CD4-positive, alpha-beta T cell (primary cell): ENCODE data around the gene TTLL8. TPM values are rescaled to one million over a fixed set of nuclear protein-coding genes. Genes with fewer than 3 reads are reported as not detected.
A peak's percentile ranks its signal among the peaks of the same experiment; 100 is the strongest.

Source experiments
- ATAC-seq: fragments of 200-7000 bp; cut with Tn5 transposase; one replicate; pipeline ENCODE4 v1.10.0; 2022; ENCODE audit warnings: mild to moderate bottlenecking; ENCODE audit not compliant: poor library complexity
- CTCF ChIA-PET: fragments of 350-600 bp; sonication (Branson Sonifier 250); formaldehyde crosslinking; loops from one replicate; lab custom pipeline; 2021; ENCODE audit warnings: antibody characterized with exemption, inconsistent platforms; lab: Charles Lee
- POLR2A ChIA-PET: fragments of 350-600 bp; sonication (Branson Sonifier 250); formaldehyde crosslinking; loops from one replicate; lab custom pipeline; 2021; ENCODE audit warnings: antibody characterized with exemption, inconsistent platforms; lab: Charles Lee
- DNase-seq, 14 experiments: peaks; one replicate each; pipeline ENCODE4 v3.0.0-alpha.2; 2013 to 2020; ENCODE audit warnings: mixed read lengths in 2 of 14
- H3K27ac ChIP-seq, 2 donors: one replicate each; pipeline versions ENCODE4 v1.5.1 to v1.7.0; 2013; ENCODE audit warnings: low read length in 2 of 2, low read depth in 1 of 2, mild to moderate bottlenecking in 1 of 2
- H3K27me3 ChIP-seq, 2 experiments: 1 replicate in 1 of 2; 2 replicates in 1 of 2; pipeline versions ENCODE4 v1.6.1 to v1.7.0; 2013; ENCODE audit warnings: low read length in 2 of 2, control low read depth in 1 of 2, mild to moderate bottlenecking in 1 of 2, moderate library complexity in 1 of 2; ENCODE audit not compliant: insufficient read depth in 2 of 2, control insufficient read depth in 1 of 2
- H3K36me3 ChIP-seq: one replicate; pipeline ENCODE4 v1.6.1; 2013; ENCODE audit warnings: low read length, control low read depth; ENCODE audit not compliant: insufficient read depth
- H3K4me1 ChIP-seq: one replicate; pipeline ENCODE4 v1.6.1; 2013; ENCODE audit warnings: low read length, control low read depth; ENCODE audit not compliant: insufficient read depth
- H3K4me3 ChIP-seq: one replicate; pipeline ENCODE4 v1.5.1; 2013; ENCODE audit warnings: mild to moderate bottlenecking, low read length, moderate library complexity
- H3K9me3 ChIP-seq, 2 experiments: 1 replicate in 1 of 2; 2 replicates in 1 of 2; pipeline versions ENCODE4 v1.6.1 to v1.7.0; 2013; ENCODE audit warnings: low read length in 2 of 2, mild to moderate bottlenecking in 2 of 2, control low read depth in 1 of 2, moderate library complexity in 1 of 2; ENCODE audit not compliant: control insufficient read depth in 1 of 2, insufficient read depth in 1 of 2
- H3K27ac Mint-ChIP-seq: one replicate; pipeline ENCODE4 v1.8.0; 2020; ENCODE audit warnings: mixed read lengths
- H3K27me3 Mint-ChIP-seq: one replicate; pipeline ENCODE4 v1.8.0; 2021; ENCODE audit warnings: mixed read lengths
- H3K36me3 Mint-ChIP-seq: one replicate; pipeline ENCODE4 v1.8.0; 2021; ENCODE audit warnings: low read depth, mixed read lengths
- H3K4me1 Mint-ChIP-seq: one replicate; pipeline ENCODE4 v1.8.0; 2021; ENCODE audit warnings: low read depth, mixed read lengths
- H3K4me3 Mint-ChIP-seq: one replicate; pipeline ENCODE4 v1.8.0; 2020; ENCODE audit warnings: mild to moderate bottlenecking, mixed read lengths
- H3K9me3 Mint-ChIP-seq: one replicate; pipeline ENCODE4 v1.8.0; 2020; ENCODE audit warnings: mixed read lengths
- intact Hi-C, 2 experiments: fragments of 100-400 bp; cut with DNase I in 1 of 2; cut with micrococcal nuclease in 1 of 2; formaldehyde crosslinking; loops; one replicate each; pipeline versions ENCODE4 v1.15.1 to v1.9.0; 2023 to 2025; cut with DNase I, micrococcal nuclease
- total RNA-seq, 174 experiments: library from RNA in 2 of 174; stranded (reverse) in 2 of 174; gene quantifications; one replicate each; pipeline ENCODE4 v1.2.3 and lab custom pipeline; 2021 to 2026
- TF ChIP-seq, protein P1 (sequence below): fragments of 200-600 bp; IDR thresholded peaks from one replicate; pipeline ENCODE4 v1.8.0; 2022; ENCODE audit warnings: antibody characterized with exemption, mild to moderate bottlenecking

TTLL8 gene
- total RNA-seq, 2 experiments from 2014 or later = not detected

- H3K36me3 ChIP-seq = peaks cover 2% of the 10 kb centered on the region
- H3K27ac ChIP-seq = no peak overlapping the region
- peak in 4 of 14 experiments; percentile 2 to 44 (median 29) for DNase-seq
- intact Hi-C loops = loop anchor here (2.0 kb wide), 1 partner anchor 33 kb away; no protein-coding TSS in a partner anchor
- CTCF ChIA-PET = no interaction called here
- ATAC-seq = no peak
- Mint-ChIP-seq H3K36me3 (peaks cover 16% of the 10 kb centered on the region), H3K27me3 (no peaks in the 10 kb centered on the region), H3K4me1 (peaks cover 25% of the 10 kb centered on the region), H3K4me3 (peak overlapping the region; percentile 87), H3K9me3 (no peaks in the 10 kb centered on the region), H3K27ac (peak overlapping the region; percentile 83)
- H3K27me3 ChIP-seq = no peaks in the 10 kb centered on the region
- POLR2A ChIA-PET = interaction anchor here (1.5 to 2.7 kb wide), 2 partner anchors 8 to 9 kb away, joined by 9 to 19 read pairs; partner anchors contain the start of gene PIM3
- no peak overlapping the region for H3K4me3 ChIP-seq
- TF ChIP-seq, protein P1, sequence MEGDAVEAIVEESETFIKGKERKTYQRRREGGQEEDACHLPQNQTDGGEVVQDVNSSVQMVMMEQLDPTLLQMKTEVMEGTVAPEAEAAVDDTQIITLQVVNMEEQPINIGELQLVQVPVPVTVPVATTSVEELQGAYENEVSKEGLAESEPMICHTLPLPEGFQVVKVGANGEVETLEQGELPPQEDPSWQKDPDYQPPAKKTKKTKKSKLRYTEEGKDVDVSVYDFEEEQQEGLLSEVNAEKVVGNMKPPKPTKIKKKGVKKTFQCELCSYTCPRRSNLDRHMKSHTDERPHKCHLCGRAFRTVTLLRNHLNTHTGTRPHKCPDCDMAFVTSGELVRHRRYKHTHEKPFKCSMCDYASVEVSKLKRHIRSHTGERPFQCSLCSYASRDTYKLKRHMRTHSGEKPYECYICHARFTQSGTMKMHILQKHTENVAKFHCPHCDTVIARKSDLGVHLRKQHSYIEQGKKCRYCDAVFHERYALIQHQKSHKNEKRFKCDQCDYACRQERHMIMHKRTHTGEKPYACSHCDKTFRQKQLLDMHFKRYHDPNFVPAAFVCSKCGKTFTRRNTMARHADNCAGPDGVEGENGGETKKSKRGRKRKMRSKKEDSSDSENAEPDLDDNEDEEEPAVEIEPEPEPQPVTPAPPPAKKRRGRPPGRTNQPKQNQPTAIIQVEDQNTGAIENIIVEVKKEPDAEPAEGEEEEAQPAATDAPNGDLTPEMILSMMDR = no peak
- peaks cover 65% of the 10 kb centered on the region for H3K4me1 ChIP-seq
- no peaks in the 10 kb centered on the region for H3K9me3 ChIP-seq
Measured at GRCh38 chr22:49969751-49970527, 88.2 kb downstream of the TTLL8 start.

DNA sequence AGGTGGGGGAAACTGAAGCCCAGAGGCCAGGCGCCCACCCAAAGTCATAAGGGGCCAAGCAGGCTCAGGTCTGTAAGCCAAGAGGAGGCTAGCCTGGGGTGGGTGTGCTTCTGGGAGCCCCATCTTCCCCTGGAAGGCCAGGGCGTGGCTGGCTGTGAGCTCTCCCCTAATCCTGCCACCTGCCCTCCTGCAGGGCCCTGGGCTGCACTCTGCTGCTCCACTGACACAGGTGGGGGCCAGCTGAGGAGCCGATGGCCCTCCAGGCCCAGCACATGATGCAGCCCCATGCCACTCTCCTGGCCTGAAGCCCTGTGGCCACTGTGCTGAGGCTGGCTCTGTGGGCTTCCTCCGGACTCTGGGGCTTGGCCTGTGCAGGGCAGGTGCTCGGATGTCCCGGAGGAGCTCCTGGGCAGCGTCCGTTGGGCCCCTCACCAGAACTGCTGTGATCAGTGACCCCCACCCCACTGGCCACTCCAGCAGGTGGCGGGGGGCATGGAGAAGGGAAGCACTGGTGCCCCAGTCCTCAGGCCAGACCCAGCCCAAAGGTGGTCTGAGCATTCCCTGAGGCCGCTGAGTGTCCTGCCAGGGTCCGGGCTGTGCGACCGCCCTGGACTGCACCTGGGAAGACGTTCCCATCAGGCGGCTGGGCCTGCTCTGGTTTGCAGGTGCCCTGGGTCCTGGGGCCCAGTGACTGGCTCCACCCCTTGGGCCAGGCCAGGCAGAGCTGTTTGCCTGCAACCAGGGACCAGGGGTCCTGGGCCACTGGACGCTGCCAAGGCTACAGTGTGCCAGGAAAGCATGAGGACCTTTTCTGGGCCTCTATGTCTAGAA lies 89.1 kb downstream of the TTLL8 start:
- peak in 4 of 14 experiments; percentile 1 to 44 (median 34) for DNase-seq
- CTCF ChIA-PET = no interaction called here
- ATAC-seq = no peak
- POLR2A ChIA-PET = interaction anchor here (3.6 kb wide), 1 partner anchor 33 kb away, joined by 32 read pairs; no protein-coding TSS in a partner anchor
- Mint-ChIP-seq H3K4me3 (no peak overlapping the region), H3K9me3 (no peaks in the 10 kb centered on the region), H3K4me1 (peaks cover 31% of the 10 kb centered on the region), H3K36me3 (peaks cover 25% of the 10 kb centered on the region), H3K27me3 (no peaks in the 10 kb centered on the region), H3K27ac (peak overlapping the region; percentile 55)
- H3K27ac ChIP-seq = no peak overlapping the region
- H3K9me3 ChIP-seq = no peaks in the 10 kb centered on the region
- H3K4me1 ChIP-seq = peaks cover 73% of the 10 kb centered on the region
- TF ChIP-seq, protein P1 = no peak
- intact Hi-C loops = no loop called here
- no peak overlapping the region for H3K4me3 ChIP-seq
- H3K36me3 ChIP-seq = peaks cover 10% of the 10 kb centered on the region
- no peaks in the 10 kb centered on the region for H3K27me3 ChIP-seq

Other genes starting within 250 kb of the TTLL8 start
- gene BRD1, start 230.4 kb downstream of the TTLL8 start, total RNA-seq = 100 to 1,000 TPM; 129 to 130 TPM
- 10 to 100 TPM; 14.8 to 15.0 TPM for gene ZBED4, start 204.5 kb downstream of the TTLL8 start, total RNA-seq
- 10 to 100 TPM; 13.5 to 14.6 TPM for gene ALG12, start 139.9 kb downstream of the TTLL8 start, total RNA-seq
- gene CRELD2, start 139.7 kb downstream of the TTLL8 start, total RNA-seq = 10 to 100 TPM; 21.2 to 23.3 TPM
- 100 to 1,000 TPM; 224 to 230 TPM for gene PIM3, start 97.5 kb downstream of the TTLL8 start, total RNA-seq
- not detected for gene IL17REL, start 45.5 kb downstream of the TTLL8 start, total RNA-seq
- under 1 TPM in 1 of 2 experiments, not detected in 1; 0.16 TPM for gene MLC1, start 27.1 kb upstream of the TTLL8 start, total RNA-seq
- gene MOV10L1, start 31.7 kb upstream of the TTLL8 start, total RNA-seq = not detected
- gene PANX2, start 112.4 kb upstream of the TTLL8 start, total RNA-seq = under 1 TPM; 0.11 to 0.16 TPM
- 100 to 1,000 TPM; 184 to 193 TPM for gene TRABD, start 127.6 kb upstream of the TTLL8 start, total RNA-seq
- 10 to 100 TPM; 26.0 to 26.1 TPM for gene SELENOO, start 142.7 kb upstream of the TTLL8 start, total RNA-seq
- gene TUBGCP6, start 186.7 kb upstream of the TTLL8 start, total RNA-seq = 100 to 1,000 TPM; 124 to 126 TPM
- 10 to 100 TPM; 87.3 to 88.7 TPM for gene HDAC10, start 193.0 kb upstream of the TTLL8 start, total RNA-seq
- gene MAPK12, start 203.4 kb upstream of the TTLL8 start, total RNA-seq = 1 to 10 TPM; 1.2 to 1.3 TPM
- 1 to 10 TPM; 4.2 to 4.9 TPM for gene MAPK11, start 212.1 kb upstream of the TTLL8 start, total RNA-seq
- 1 to 10 TPM; 2.8 to 3.9 TPM for gene PLXNB2, start 249.3 kb upstream of the TTLL8 start, total RNA-seq